ENCODE results near the gene CCN6.
A peak's percentile ranks its signal among the peaks of the same experiment; 100 is the strongest.
"Not testable (repeated sequence)": the region's sequence is repeated elsewhere in the genome, so short reads cannot be mapped to it uniquely, and the experiment has no call there.

The CCN6 gene

GRCh38 chr6:112030206-112030960 lies 23.5 kb upstream of the CCN6 start:
- DNase-seq: no peak

GRCh38 chr6:112030961-112031660 lies 22.8 kb upstream of the CCN6 start:
- no peak for DNase-seq

GRCh38 chr6:112031960-112032359 lies 21.9 kb upstream of the CCN6 start:
- DNase-seq: no peak

- no peak for DNase-seq
Observed at GRCh38 chr6:112032728-112033127, 21.2 kb upstream of the CCN6 start.

- no peak for DNase-seq
Observed at GRCh38 chr6:112033791-112034615, 19.9 kb upstream of the CCN6 start.

GRCh38 chr6:112034616-112034995 lies 19.3 kb upstream of the CCN6 start:
- DNase-seq: no peak

GRCh38 chr6:112036088-112036637 lies 17.7 kb upstream of the CCN6 start:
- no peak for DNase-seq

GRCh38 chr6:112037783-112038216 lies 16.1 kb upstream of the CCN6 start:
- peak in 1 of 2 experiments; percentile 32 for DNase-seq

- DNase-seq: no peak
Observed at GRCh38 chr6:112038268-112038667, 15.6 kb upstream of the CCN6 start.

- DNase-seq: no peak
Observed at GRCh38 chr6:112038756-112039430, 15.0 kb upstream of the CCN6 start.

GRCh38 chr6:112039431-112039770 lies 14.5 kb upstream of the CCN6 start:
- no peak for DNase-seq

- no peak for DNase-seq
Observed at GRCh38 chr6:112040956-112041355, 12.9 kb upstream of the CCN6 start.

GRCh38 chr6:112041535-112041934 lies 12.4 kb upstream of the CCN6 start:
- DNase-seq: no peak

GRCh38 chr6:112043032-112044007 lies 10.6 kb upstream of the CCN6 start:
- DNase-seq: peak; percentile 87

GRCh38 chr6:112044196-112044595 lies 9.7 kb upstream of the CCN6 start:
- no peak for DNase-seq

GRCh38 chr6:112044856-112045255 lies 9.0 kb upstream of the CCN6 start:
- DNase-seq: no peak

- not testable (repeated sequence) for DNase-seq
Observed at GRCh38 chr6:112047523-112047922, 6.4 kb upstream of the CCN6 start.

- DNase-seq: no peak
Observed at GRCh38 chr6:112049026-112049799, 4.7 kb upstream of the CCN6 start.

- DNase-seq: no peak
Observed at GRCh38 chr6:112049996-112050395, 3.9 kb upstream of the CCN6 start.

GRCh38 chr6:112050429-112050828 lies 3.5 kb upstream of the CCN6 start:
- no peak for DNase-seq

All from stimulated activated CD4-positive, alpha-beta T cell treated with anti-CD3 and anti-CD28 coated beads, Interleukin-4, amount 100 ng/mL, for 4 hours (primary cell).